ENCODE data around the gene FBXW5.

The FBXW5 gene, protein sequence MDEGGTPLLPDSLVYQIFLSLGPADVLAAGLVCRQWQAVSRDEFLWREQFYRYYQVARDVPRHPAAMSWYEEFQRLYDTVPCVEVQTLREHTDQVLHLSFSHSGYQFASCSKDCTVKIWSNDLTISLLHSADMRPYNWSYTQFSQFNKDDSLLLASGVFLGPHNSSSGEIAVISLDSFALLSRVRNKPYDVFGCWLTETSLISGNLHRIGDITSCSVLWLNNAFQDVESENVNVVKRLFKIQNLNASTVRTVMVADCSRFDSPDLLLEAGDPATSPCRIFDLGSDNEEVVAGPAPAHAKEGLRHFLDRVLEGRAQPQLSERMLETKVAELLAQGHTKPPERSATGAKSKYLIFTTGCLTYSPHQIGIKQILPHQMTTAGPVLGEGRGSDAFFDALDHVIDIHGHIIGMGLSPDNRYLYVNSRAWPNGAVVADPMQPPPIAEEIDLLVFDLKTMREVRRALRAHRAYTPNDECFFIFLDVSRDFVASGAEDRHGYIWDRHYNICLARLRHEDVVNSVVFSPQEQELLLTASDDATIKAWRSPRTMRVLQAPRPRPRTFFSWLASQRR

DNA sequence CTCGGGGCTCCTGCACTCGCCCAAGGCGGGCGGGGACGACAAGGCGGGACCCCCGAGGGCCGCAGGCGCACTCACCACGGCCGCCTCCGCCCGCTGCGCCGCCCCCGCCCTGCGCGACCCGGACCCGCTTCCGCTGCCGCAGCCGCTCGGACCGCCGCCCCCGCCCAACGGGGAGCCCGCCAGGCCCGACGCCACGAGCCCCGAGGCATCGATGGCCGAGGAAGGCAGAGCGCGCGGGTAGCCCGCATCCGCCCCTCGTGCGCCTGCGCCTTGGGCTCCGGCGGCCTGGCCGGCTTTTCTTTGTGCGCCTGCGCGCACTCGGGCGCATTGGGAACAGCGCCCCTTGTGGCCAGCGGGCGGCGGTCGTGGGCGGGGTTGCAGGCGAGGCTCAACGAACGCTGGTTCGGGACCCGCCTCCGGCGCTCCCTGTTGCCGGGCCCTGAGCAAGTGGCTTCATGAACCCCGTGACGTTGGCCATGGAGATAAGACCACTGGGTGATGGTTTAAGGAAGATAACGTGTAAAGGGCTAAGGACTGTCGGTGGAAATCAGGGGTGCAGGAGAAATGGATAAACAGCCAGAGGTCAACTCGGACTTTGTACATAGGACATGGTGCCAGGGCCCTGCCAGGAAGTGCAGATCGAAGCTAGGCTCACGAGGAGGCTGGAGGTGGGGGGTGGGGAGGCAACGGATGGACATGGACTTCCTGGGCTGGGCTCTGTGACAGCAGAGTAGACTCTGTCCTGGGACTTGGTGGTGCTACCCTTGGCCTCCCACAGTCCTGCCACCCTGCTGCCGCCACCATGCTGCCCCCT lies at the start of gene FBXW5, which contains the start of gene C8G:
Gene FBXW5, minus strand, starts transcription at position 220 of the 814 bp plus-strand sequence. CDS start 655 bp downstream, outside the sequence.
Gene C8G, plus strand, starts transcription at position 725 of the 814 bp plus-strand sequence. Its CDS starts 78 bp downstream, at position 803.
- Mint-ChIP-seq H3K4me1 (peaks cover 12% of the 10 kb centered on the region), H3K36me3 (ENCODE audit: low read depth) (peaks cover 3% of the 10 kb centered on the region), H3K9me3 (no peaks in the 10 kb centered on the region), H3K27me3 (no peaks in the 10 kb centered on the region), H3K4me3 (peak within 1 kb of the TSS; percentile 80), H3K27ac (peak within 1 kb of the TSS; percentile 74)
- ATAC-seq (peak; percentile 70), DNase-seq (peak; percentile 96)

DNA sequence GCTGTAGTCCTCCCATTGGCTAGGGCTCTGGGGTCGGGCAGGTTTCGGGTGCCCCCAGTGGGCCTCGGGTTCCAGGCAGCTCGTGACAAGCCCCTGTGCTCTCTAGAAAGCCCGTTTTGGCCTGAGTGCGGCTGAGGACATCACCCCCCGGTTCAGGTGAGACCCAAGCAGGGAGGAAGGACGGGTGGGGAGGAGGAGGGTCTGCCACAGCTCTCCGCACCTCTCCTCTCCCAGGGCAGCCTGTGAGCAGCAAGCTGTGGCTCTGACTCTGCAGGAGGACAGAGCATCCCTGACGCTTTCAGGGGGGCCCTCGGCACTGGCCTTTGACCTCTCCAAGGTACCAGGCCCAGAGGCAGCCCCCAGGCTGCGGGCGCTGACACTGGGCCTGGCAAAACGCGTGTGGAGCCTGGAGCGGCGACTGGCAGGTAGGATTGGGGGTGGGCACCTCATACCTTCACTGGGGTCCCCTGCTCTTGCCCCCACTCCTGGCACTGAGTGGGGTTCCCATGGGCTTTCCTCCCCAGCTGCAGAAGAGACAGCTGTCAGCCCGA lies 48.4 kb upstream of the FBXW5 start:
- H3K9me3 Mint-ChIP-seq: no peaks in the 10 kb centered on the region
- no peak for ATAC-seq

DNA sequence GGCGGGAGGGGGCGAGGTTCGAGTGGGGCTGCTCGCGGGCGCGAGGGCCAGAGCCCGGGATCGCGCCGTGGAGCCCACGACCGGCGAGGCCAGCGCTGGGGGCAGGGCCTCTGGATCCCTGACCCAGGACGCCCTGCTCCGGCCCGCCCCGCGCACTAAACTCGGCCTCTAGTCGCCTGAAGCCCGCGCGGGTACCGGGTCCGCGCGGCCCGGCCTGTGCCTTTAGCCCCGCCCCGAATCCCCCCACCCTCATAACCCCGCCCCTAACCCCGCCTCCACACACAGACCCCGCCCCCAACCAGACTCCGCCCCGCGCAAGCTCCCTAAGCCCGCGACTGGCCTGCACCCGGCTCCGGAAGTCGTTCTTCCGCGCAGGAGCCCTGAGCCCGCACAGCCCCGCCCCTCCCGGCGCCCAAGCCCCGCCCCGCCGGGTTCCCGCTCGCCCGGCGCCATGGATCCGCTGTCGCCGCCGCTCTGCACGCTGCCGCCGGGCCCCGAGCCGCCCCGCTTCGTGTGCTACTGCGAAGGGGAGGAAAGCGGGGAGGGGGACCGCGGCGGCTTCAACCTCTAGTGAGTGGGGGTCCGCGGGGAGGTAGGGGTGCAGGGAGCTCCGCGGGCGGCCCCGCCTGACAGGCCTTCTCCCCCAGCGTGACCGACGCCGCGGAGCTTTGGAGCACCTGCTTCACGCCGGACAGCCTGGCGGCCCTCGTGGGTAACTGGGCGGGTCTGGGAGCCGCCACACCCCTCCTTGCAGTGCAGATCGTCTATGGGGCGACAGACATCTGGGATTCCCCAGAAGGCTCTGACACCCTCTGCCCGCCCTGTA lies 47.7 kb upstream of the FBXW5 start, which contains the start of gene PAXX:
Gene PAXX, plus strand, starts transcription at position 430 of the 826 bp plus-strand sequence. Its CDS starts 22 bp downstream, at position 452.
- Mint-ChIP-seq H3K9me3 (no peaks in the 10 kb centered on the region), H3K27ac (peak within 1 kb of the TSS; percentile 76), H3K4me3 (peak within 1 kb of the TSS; percentile 85), H3K36me3 (ENCODE audit: low read depth) (no peaks in the 10 kb centered on the region), H3K27me3 (peaks cover 5% of the 10 kb centered on the region), H3K4me1 (peaks cover 22% of the 10 kb centered on the region)
- DNase-seq: peak; percentile 98
- peak; percentile 83 for ATAC-seq

More for the DNA sequence above, 48.4 kb upstream of the FBXW5 start:
- DNase-seq: no peak
- Mint-ChIP-seq H3K36me3 (ENCODE audit: low read depth) (no peaks in the 10 kb centered on the region), H3K27ac (peak overlapping the region; percentile 76), H3K4me3 (peak overlapping the region; percentile 85), H3K27me3 (peaks cover 5% of the 10 kb centered on the region), H3K4me1 (peaks cover 29% of the 10 kb centered on the region)

DNA sequence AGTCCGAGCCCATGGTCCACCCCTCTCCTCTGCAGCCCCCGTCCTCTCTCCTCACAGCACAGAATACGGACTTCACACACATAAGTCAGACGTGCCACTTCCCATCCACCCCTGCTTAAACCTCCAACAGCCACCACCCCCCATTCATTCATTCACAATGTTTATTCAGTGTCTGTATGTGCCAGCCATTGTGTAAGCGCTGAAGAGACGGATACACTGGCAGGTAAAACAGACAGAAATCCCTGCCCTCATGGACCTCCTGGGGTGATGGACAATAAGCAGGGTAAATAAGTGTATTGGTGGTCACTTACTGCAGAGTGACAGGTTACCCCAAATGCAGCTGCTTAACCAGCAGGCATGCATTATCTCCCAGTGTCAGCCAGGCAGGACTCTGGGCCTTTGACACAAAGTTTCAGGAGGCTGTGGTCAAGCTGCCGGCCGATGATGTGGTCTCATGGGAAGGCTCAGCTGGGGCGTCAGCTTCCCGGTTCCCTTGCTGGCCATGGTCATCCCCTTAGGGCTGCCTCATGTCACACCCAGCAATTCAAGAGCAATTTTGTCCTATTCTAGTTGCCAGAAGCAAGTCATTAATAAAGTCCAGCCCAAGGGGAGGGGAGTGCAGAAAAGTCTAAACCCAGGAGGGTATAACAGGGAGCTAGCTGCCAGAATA lies 45.8 kb upstream of the FBXW5 start:
- H3K27ac Mint-ChIP-seq: no peak overlapping the region
- H3K9me3 Mint-ChIP-seq: no peaks in the 10 kb centered on the region
- H3K27me3 Mint-ChIP-seq: peaks cover 13% of the 10 kb centered on the region
- no peak overlapping the region for H3K4me3 Mint-ChIP-seq
- H3K4me1 Mint-ChIP-seq: peaks cover 14% of the 10 kb centered on the region
- no peak for ATAC-seq
- H3K36me3 Mint-ChIP-seq (ENCODE audit: low read depth): no peaks in the 10 kb centered on the region
- DNase-seq: no peak

DNA sequence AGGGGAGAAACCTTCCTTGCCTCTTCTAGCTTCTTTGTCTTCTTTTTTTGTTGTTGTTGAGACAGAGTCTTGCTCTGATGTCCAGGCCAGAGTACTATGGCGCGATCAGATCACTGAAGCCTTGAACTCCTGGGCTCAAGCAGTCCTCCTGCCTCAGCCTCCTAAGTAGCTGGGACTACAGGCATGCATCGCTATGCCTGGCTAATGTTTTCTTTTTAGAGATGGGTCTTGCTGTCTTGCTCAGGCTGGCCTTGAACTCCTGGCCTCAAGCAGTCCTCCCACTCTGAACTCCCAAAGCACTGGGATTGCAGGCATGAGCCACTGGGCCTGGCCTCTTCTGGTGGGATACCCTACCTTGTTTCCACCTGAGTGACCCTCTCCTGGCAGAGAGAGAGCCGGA lies 44.3 kb upstream of the FBXW5 start:
- peaks cover 17% of the 10 kb centered on the region for H3K27me3 Mint-ChIP-seq

DNA sequence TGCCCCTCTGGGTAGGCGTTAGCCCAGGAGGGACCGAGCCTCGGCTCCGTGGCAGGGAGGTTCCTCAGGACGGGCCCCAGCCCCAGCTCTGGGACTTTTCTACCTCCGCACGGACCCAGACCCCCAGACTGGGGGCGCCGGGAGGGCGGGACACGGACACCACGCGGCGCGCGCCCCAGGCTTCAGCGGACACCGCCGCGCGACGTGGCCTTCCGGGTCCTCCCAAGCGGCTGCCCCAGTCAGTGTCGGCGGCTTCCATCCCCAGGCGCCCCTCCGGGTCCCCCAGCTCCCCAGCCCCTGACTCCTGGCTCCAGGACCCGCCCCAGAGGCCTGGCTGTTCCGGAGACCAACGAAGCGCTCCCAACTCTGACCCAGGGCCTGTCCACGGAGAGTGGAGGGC lies 41.3 kb upstream of the FBXW5 start:
- peaks cover 25% of the 10 kb centered on the region for H3K27me3 Mint-ChIP-seq
- H3K36me3 Mint-ChIP-seq (ENCODE audit: low read depth): no peaks in the 10 kb centered on the region
- no peak overlapping the region for H3K4me3 Mint-ChIP-seq
- H3K9me3 Mint-ChIP-seq: no peaks in the 10 kb centered on the region
- H3K27ac Mint-ChIP-seq: no peak overlapping the region
- no peak for ATAC-seq
- DNase-seq: no peak
- peaks cover 3% of the 10 kb centered on the region for H3K4me1 Mint-ChIP-seq

More for the DNA sequence above, 44.3 kb upstream of the FBXW5 start:
- ATAC-seq (no peak), DNase-seq (no peak)
- H3K9me3 Mint-ChIP-seq: no peaks in the 10 kb centered on the region
- peaks cover 15% of the 10 kb centered on the region for H3K4me1 Mint-ChIP-seq
- H3K4me3 Mint-ChIP-seq: no peak overlapping the region
- H3K36me3 Mint-ChIP-seq (ENCODE audit: low read depth): no peaks in the 10 kb centered on the region
- no peak overlapping the region for H3K27ac Mint-ChIP-seq

DNA sequence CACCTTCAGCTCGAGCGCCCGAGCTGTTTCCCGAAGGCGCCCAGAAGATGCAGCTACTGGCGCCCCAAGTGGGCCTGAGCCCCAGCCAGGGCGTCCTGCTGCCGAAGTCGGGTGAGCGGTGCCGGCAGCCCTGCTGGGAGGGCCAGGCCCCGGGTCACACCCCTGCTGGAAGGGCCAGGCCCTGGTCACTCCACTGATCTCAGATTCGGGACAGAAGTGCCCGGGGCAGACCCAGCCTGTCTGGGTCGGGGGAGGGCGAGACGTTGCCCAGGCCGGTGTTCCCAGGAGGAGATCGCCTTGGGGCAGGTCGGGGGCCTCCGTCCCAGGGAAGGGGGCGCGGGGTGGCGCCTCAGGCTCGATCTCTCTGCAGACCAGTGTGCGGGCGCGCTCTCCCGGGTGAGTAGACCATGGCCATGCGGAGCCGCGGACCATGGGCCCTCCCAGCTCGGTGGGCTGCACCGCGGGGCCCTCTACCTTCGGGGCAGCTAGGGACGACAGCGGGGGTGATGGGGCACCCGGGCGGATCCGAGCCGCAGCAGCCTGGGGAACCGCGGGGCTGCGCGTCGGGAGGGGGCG lies 40.6 kb upstream of the FBXW5 start:
- Mint-ChIP-seq H3K4me1 (peaks cover 3% of the 10 kb centered on the region), H3K27ac (no peak overlapping the region), H3K36me3 (ENCODE audit: low read depth) (no peaks in the 10 kb centered on the region), H3K27me3 (peaks cover 30% of the 10 kb centered on the region), H3K4me3 (no peak overlapping the region), H3K9me3 (no peaks in the 10 kb centered on the region)
- DNase-seq (no peak), ATAC-seq (no peak)

DNA sequence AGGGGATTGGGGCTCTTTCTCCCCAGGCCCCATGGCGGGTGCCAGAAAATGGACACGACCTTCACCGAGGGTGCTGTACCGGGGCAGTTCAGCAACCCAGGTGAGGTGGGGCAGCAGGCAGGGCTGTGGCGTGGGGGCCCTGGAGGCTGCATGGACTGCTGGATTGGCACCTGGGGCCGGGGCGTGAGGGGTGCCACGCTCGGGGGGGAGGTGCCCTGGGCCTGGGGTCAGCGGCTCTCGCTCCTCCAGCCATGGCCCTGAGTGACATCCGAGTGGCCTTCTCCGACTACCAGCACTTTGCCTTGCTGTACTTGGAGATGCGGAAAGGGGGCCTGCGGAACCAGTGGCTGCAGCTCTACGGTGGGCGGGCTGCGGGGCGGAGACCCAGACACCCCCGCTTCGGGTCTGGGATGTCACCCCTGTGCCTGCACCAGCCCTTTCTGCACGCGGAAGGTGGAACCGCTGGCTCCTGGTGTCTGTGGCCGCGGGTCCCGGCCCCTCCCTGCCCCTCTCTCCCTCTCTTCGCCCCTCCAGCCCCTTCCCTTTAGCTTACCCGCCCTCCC lies 40.0 kb upstream of the FBXW5 start:
- Mint-ChIP-seq H3K27ac (no peak overlapping the region), H3K36me3 (ENCODE audit: low read depth) (no peaks in the 10 kb centered on the region), H3K4me1 (peaks cover 3% of the 10 kb centered on the region), H3K4me3 (no peak overlapping the region), H3K27me3 (peaks cover 30% of the 10 kb centered on the region), H3K9me3 (no peaks in the 10 kb centered on the region)
- ATAC-seq (no peak), DNase-seq (no peak)

DNA sequence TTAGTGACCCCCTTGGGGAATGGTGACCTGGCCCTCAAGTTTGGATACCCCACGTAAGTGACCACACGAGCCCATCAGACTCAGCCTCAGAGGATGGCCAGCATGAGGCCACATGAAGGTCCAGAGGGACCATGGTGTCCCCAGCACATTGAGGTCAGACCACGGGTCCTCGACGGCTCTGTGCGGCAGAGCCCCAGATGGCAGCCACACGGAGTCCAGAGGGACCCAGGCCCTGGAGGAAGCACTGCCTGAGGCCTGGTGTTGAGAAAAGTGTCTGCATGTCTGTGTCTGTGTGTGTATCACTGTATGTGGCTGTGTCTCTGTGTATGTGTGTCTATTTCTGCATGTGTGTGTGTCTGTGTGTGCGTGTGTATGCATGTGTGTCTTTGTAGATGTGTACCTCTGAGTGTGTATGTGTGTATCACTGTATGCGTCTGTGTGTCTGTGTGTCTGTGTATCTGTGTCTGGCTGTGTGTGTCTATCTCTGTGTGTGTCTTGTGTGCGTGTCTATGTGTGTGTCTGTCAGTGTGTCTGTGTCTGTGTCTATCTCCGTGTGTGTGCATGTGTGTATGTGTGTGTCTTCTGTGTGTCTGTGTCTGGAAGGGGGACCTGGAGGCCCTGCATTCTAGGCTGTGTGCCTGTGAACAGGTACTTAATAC lies 39.2 kb upstream of the FBXW5 start:
- ATAC-seq: no peak
- peaks cover 3% of the 10 kb centered on the region for H3K4me1 Mint-ChIP-seq
- H3K27me3 Mint-ChIP-seq: peaks cover 30% of the 10 kb centered on the region

DNA sequence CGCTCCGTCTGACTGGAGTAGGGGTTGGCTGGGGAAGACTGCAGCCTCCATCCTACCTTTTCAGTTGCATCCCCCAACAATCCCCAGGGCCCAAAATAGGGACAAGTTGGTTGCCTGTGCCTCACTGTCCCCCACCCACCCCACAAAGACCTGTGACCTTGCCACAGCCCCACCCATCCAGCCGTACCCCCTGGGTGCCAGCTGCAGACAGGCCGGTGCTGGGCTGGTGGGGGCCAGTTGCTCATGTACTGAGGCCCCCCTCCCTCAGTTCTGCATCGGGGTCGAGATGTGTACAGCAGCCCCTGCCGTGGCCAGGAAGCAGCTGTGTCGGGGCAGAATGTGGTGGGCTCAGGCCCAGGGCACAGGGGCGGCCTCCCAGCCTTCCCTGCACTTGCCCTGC lies 38.6 kb upstream of the FBXW5 start:
- no peaks in the 10 kb centered on the region for H3K9me3 Mint-ChIP-seq
- H3K4me1 Mint-ChIP-seq: peaks cover 3% of the 10 kb centered on the region
- peaks cover 30% of the 10 kb centered on the region for H3K27me3 Mint-ChIP-seq
- DNase-seq (no peak), ATAC-seq (no peak)
- H3K36me3 Mint-ChIP-seq (ENCODE audit: low read depth): no peaks in the 10 kb centered on the region
- H3K27ac Mint-ChIP-seq: no peak overlapping the region
- no peak overlapping the region for H3K4me3 Mint-ChIP-seq

More for the DNA sequence above, 39.2 kb upstream of the FBXW5 start:
- Mint-ChIP-seq H3K36me3 (ENCODE audit: low read depth) (no peaks in the 10 kb centered on the region), H3K27ac (no peak overlapping the region), H3K4me3 (no peak overlapping the region), H3K9me3 (no peaks in the 10 kb centered on the region)
- DNase-seq: no peak

DNA sequence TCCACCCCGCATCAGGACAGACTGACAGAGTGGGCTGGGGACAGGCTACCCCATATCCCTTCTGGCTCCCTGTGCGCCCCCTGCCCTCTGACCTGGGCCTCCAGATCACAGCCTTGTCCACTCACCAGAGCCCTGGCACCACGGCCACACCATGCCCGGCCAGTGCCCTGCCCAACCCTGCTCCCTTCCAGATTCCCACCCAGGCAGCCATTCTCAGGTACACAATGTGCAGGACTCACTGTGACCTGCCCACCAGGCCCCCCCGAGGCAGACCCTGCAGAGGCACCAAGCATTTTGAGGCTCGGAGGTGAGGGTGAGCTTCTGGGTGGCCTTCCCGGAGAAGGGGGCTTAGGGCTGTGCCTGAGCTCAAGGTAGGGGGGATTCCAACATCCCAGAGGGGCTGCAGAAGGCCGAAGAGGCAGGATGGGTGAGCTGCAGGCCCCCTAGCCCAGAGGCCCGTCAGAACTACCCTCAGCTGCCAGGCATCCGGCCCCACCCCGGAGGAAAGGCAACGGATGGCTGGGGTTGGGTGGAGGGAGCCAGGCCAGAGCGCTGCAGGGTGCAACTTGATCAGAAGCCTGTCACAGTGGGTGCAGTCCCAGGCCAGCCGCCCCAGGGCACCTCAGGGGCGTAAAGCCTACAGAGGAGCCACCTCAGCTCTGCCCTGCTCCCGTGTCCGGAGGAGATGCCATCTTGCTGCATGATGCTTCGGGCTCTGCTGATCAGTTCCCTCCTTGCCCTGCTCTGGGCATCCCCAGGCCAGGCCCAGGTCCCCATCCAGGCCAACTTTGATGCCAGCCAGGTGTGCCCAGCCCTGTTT lies 37.9 kb upstream of the FBXW5 start, which contains the start of gene LCNL1:
Gene LCNL1, plus strand, starts transcription at position 762 of the 820 bp plus-strand sequence. CDS start 594 bp downstream, outside the sequence.
- peaks cover 3% of the 10 kb centered on the region for H3K4me1 Mint-ChIP-seq
- H3K36me3 Mint-ChIP-seq (ENCODE audit: low read depth): no peaks in the 10 kb centered on the region
- no peaks in the 10 kb centered on the region for H3K9me3 Mint-ChIP-seq
- no peak within 1 kb of the TSS for H3K4me3 Mint-ChIP-seq
- H3K27me3 Mint-ChIP-seq: peaks cover 25% of the 10 kb centered on the region
- DNase-seq (no peak), ATAC-seq (no peak)
- H3K27ac Mint-ChIP-seq: no peak within 1 kb of the TSS

Data from activated naive CD8-positive, alpha-beta T cell treated with anti-CD3 and anti-CD28 coated beads, Interleukin-2, amount 50 U/mL, for 24 hours (primary cell).